HL-60 (cell line): ENCODE measurements around the gene E2F3.

Source experiments
- DNase-seq, 2 experiments: peaks; one replicate each; pipeline ENCODE4 v3.0.0-alpha.2; 2010 to 2020; ENCODE audit warnings: low read depth in 1 of 2, low spot score in 1 of 2
- H3K27ac ChIP-seq: fragments of 250-450 bp; sonication (Bioruptor Pico); replicated peaks from 2 replicates; pipeline ENCODE4 v1.5.1; 2020; ENCODE audit warnings: mild to moderate bottlenecking, moderate library complexity
- H3K27me3 ChIP-seq: fragments of 250-450 bp; sonication (Bioruptor Pico); 2 replicates; pipeline ENCODE4 v1.5.1; 2021; ENCODE audit warnings: mild to moderate bottlenecking, moderate library complexity; ENCODE audit not compliant: insufficient read depth, poor library complexity, severe bottlenecking
- H3K4me3 ChIP-seq: replicated peaks from 2 replicates; pipeline ENCODE4 v1.5.1; 2011; ENCODE audit warnings: mild to moderate bottlenecking, control low read depth, low read length; ENCODE audit not compliant: insufficient read depth
- CTCF ChIP-seq: IDR thresholded peaks from one replicate; pipeline ENCODE4 v1.5.1; 2011; ENCODE audit warnings: low read length, control low read depth, inconsistent platforms; ENCODE audit not compliant: insufficient read depth
- GABPA ChIP-seq: IDR thresholded peaks from 2 replicates; pipeline ENCODE4 v1.6.1; 2012; ENCODE audit warnings: low read depth
- POLR2AphosphoS5 ChIP-seq: IDR thresholded peaks from 2 replicates; pipeline ENCODE4 v1.6.1; 2012; ENCODE audit warnings: low read depth
- REST ChIP-seq: IDR thresholded peaks from 2 replicates; pipeline ENCODE4 v1.6.1; 2012; ENCODE audit warnings: low read depth; ENCODE audit not compliant: insufficient replicate concordance
- SPI1 ChIP-seq: IDR thresholded peaks from 2 replicates; pipeline ENCODE4 v1.6.1; 2012; ENCODE audit warnings: low read depth, mild to moderate bottlenecking, borderline replicate concordance

E2F3 gene

GRCh38 chr6:20354366-20354765 is 47.3 kb upstream of the E2F3 start:
- no peak for DNase-seq
- H3K27ac ChIP-seq = no peak overlapping the region
- no peaks in the 10 kb centered on the region for H3K27me3 ChIP-seq
- H3K4me3 ChIP-seq = no peak overlapping the region
- TF ChIP-seq POLR2AphosphoS5 (no peak), GABPA (no peak), REST (no peak), CTCF (no peak), SPI1 (no peak)

- TF ChIP-seq SPI1 (no peak), POLR2AphosphoS5 (no peak), CTCF (no peak), REST (no peak), GABPA (no peak)
- DNase-seq = no peak
- Histone ChIP-seq H3K27ac (no peak overlapping the region), H3K4me3 (no peak overlapping the region), H3K27me3 (no peaks in the 10 kb centered on the region)
Measured at GRCh38 chr6:20360471-20361119, 41.1 kb upstream of the E2F3 start.

- DNase-seq = no peak
- TF ChIP-seq CTCF = no peak
- TF ChIP-seq SPI1 = no peak
- no peak for TF ChIP-seq GABPA
- no peak for TF ChIP-seq REST
- TF ChIP-seq POLR2AphosphoS5 = no peak
- no peak overlapping the region for H3K4me3 ChIP-seq
- H3K27me3 ChIP-seq = no peaks in the 10 kb centered on the region
- no peak overlapping the region for H3K27ac ChIP-seq
Measured at GRCh38 chr6:20362623-20363022, 39.1 kb upstream of the E2F3 start.
